Aortic smooth muscle cell (primary cell): ENCODE data around the gene CXADR. TPM values are rescaled to one million over a fixed set of nuclear protein-coding genes. Genes with fewer than 3 reads are reported as not detected.

Source experiments
- total RNA-seq: library from RNA; depleted of rRNA; stranded (reverse); fragments of >200 nt; gene quantifications from 2 replicates; pipeline ENCODE4 v1.2.3, GENCODE V29; 2014

The CXADR gene
- total RNA-seq = 0.26 and 1.3 TPM in 2 replicates

GRCh38 chr21:17512253-17513213, at the start of gene CXADR:
CXADR (plus strand) TSS chr21:17513043; CDS start chr21:17513130, 87 bp downstream.

GRCh38 chr21:17612565-17613241, 99.9 kb downstream of the CXADR start, which contains the start of gene BTG3:
BTG3 (minus strand) TSS chr21:17612901; CDS start chr21:17609144, 3,757 bp downstream.

Other genes starting within 250 kb of the CXADR start
- gene BTG3, start 99.9 kb downstream of the CXADR start, total RNA-seq = 20.1 and 20.5 TPM in 2 replicates